ENCODE results near the gene NAV3. TPM values are rescaled to one million over a fixed set of nuclear protein-coding genes. Genes with fewer than 3 reads are reported as not detected.

NAV3 gene
- total RNA-seq, 1 experiment from 2014 or later: 3.4 TPM

- Histone ChIP-seq H3K9me2 (replicated peaks; ENCODE audit: insufficient read depth, low read length) (no peaks in the 10 kb centered on the region), H3K4me3 (ENCODE audit: low read length) (no peak overlapping the region), H3K79me2 (ENCODE audit: low read length) (no peaks in the 10 kb centered on the region), H3K4me2 (ENCODE audit: low read depth, low read length, poor library complexity, severe bottlenecking) (no peak overlapping the region), H3K36me3 (ENCODE audit: insufficient read depth, low read length) (no peaks in the 10 kb centered on the region), H3K9ac (ENCODE audit: low read length) (no peak overlapping the region), H3K4me1 (ENCODE audit: low read length) (no peaks in the 10 kb centered on the region), H2AFZ (ENCODE audit: low read length) (no peak overlapping the region), H3K9me3 (ENCODE audit: low read length) (no peaks in the 10 kb centered on the region), H4K20me1 (ENCODE audit: insufficient read depth, low read depth, low read length) (no peaks in the 10 kb centered on the region), H3K27me3 (ENCODE audit: low read length) (no peaks in the 10 kb centered on the region), H3K27ac (ENCODE audit: low read length) (no peak overlapping the region)
- DNase-seq: no peak
Measured at GRCh38 chr12:77953528-77954205, 123.0 kb downstream of the NAV3 start.

GRCh38 chr12:77954206-77954555 is 123.5 kb downstream of the NAV3 start:
- H3K9me2 ChIP-seq (replicated peaks; ENCODE audit: insufficient read depth, low read length): no peaks in the 10 kb centered on the region
- no peaks in the 10 kb centered on the region for H3K9me3 ChIP-seq (ENCODE audit: low read length)
- H3K9ac ChIP-seq (ENCODE audit: low read length): no peak overlapping the region
- DNase-seq: no peak
- no peaks in the 10 kb centered on the region for H3K27me3 ChIP-seq (ENCODE audit: low read length)
- no peaks in the 10 kb centered on the region for H4K20me1 ChIP-seq (ENCODE audit: insufficient read depth, low read depth, low read length)
- no peak overlapping the region for H2AFZ ChIP-seq (ENCODE audit: low read length)
- H3K36me3 ChIP-seq (ENCODE audit: insufficient read depth, low read length): no peaks in the 10 kb centered on the region
- no peaks in the 10 kb centered on the region for H3K4me1 ChIP-seq (ENCODE audit: low read length)
- H3K27ac ChIP-seq (ENCODE audit: low read length): no peak overlapping the region
- no peak overlapping the region for H3K4me3 ChIP-seq (ENCODE audit: low read length)
- H3K79me2 ChIP-seq (ENCODE audit: low read length): no peaks in the 10 kb centered on the region
- no peak overlapping the region for H3K4me2 ChIP-seq (ENCODE audit: low read depth, low read length, poor library complexity, severe bottlenecking)

GRCh38 chr12:77957062-77957461 is 126.4 kb downstream of the NAV3 start:
- no peaks in the 10 kb centered on the region for H3K9me3 ChIP-seq (ENCODE audit: low read length)
- H3K4me2 ChIP-seq (ENCODE audit: low read depth, low read length, poor library complexity, severe bottlenecking): no peak overlapping the region
- no peaks in the 10 kb centered on the region for H3K27me3 ChIP-seq (ENCODE audit: low read length)
- no peaks in the 10 kb centered on the region for H3K79me2 ChIP-seq (ENCODE audit: low read length)
- no peak for DNase-seq
- no peak overlapping the region for H3K9ac ChIP-seq (ENCODE audit: low read length)
- no peaks in the 10 kb centered on the region for H4K20me1 ChIP-seq (ENCODE audit: insufficient read depth, low read depth, low read length)
- H3K9me2 ChIP-seq (replicated peaks; ENCODE audit: insufficient read depth, low read length): no peaks in the 10 kb centered on the region
- H3K27ac ChIP-seq (ENCODE audit: low read length): no peak overlapping the region
- no peaks in the 10 kb centered on the region for H3K36me3 ChIP-seq (ENCODE audit: insufficient read depth, low read length)
- H3K4me1 ChIP-seq (ENCODE audit: low read length): no peaks in the 10 kb centered on the region
- no peak overlapping the region for H2AFZ ChIP-seq (ENCODE audit: low read length)
- no peak overlapping the region for H3K4me3 ChIP-seq (ENCODE audit: low read length)

GRCh38 chr12:77963576-77964178 is 133.0 kb downstream of the NAV3 start:
- Histone ChIP-seq H3K27ac (ENCODE audit: low read length) (no peak overlapping the region), H3K9me3 (ENCODE audit: low read length) (no peaks in the 10 kb centered on the region), H3K36me3 (ENCODE audit: insufficient read depth, low read length) (no peaks in the 10 kb centered on the region), H3K4me2 (ENCODE audit: low read depth, low read length, poor library complexity, severe bottlenecking) (no peak overlapping the region), H3K9ac (ENCODE audit: low read length) (no peak overlapping the region), H3K4me1 (ENCODE audit: low read length) (no peaks in the 10 kb centered on the region), H3K27me3 (ENCODE audit: low read length) (no peaks in the 10 kb centered on the region), H4K20me1 (ENCODE audit: insufficient read depth, low read depth, low read length) (no peaks in the 10 kb centered on the region), H2AFZ (ENCODE audit: low read length) (no peak overlapping the region), H3K79me2 (ENCODE audit: low read length) (no peaks in the 10 kb centered on the region), H3K4me3 (ENCODE audit: low read length) (no peak overlapping the region), H3K9me2 (replicated peaks; ENCODE audit: insufficient read depth, low read length) (no peaks in the 10 kb centered on the region)
- DNase-seq: no peak

- no peaks in the 10 kb centered on the region for H3K4me1 ChIP-seq (ENCODE audit: low read length)
- no peaks in the 10 kb centered on the region for H3K79me2 ChIP-seq (ENCODE audit: low read length)
- no peak overlapping the region for H2AFZ ChIP-seq (ENCODE audit: low read length)
- H4K20me1 ChIP-seq (ENCODE audit: insufficient read depth, low read depth, low read length): no peaks in the 10 kb centered on the region
- DNase-seq: no peak
- H3K36me3 ChIP-seq (ENCODE audit: insufficient read depth, low read length): no peaks in the 10 kb centered on the region
- H3K9me2 ChIP-seq (replicated peaks; ENCODE audit: insufficient read depth, low read length): no peaks in the 10 kb centered on the region
- H3K9ac ChIP-seq (ENCODE audit: low read length): no peak overlapping the region
- H3K4me3 ChIP-seq (ENCODE audit: low read length): no peak overlapping the region
- H3K27ac ChIP-seq (ENCODE audit: low read length): no peak overlapping the region
- H3K27me3 ChIP-seq (ENCODE audit: low read length): no peaks in the 10 kb centered on the region
- H3K4me2 ChIP-seq (ENCODE audit: low read depth, low read length, poor library complexity, severe bottlenecking): no peak overlapping the region
- no peaks in the 10 kb centered on the region for H3K9me3 ChIP-seq (ENCODE audit: low read length)
Measured at GRCh38 chr12:77965790-77966189, 135.1 kb downstream of the NAV3 start.

GRCh38 chr12:77968021-77968420 is 137.3 kb downstream of the NAV3 start:
- no peak overlapping the region for H3K27ac ChIP-seq (ENCODE audit: low read length)
- no peak for DNase-seq
- no peak overlapping the region for H3K4me3 ChIP-seq (ENCODE audit: low read length)
- H3K27me3 ChIP-seq (ENCODE audit: low read length): no peaks in the 10 kb centered on the region
- no peaks in the 10 kb centered on the region for H3K36me3 ChIP-seq (ENCODE audit: insufficient read depth, low read length)
- H3K4me1 ChIP-seq (ENCODE audit: low read length): no peaks in the 10 kb centered on the region
- H3K9ac ChIP-seq (ENCODE audit: low read length): no peak overlapping the region
- H3K9me2 ChIP-seq (replicated peaks; ENCODE audit: insufficient read depth, low read length): no peaks in the 10 kb centered on the region
- H3K79me2 ChIP-seq (ENCODE audit: low read length): no peaks in the 10 kb centered on the region
- no peak overlapping the region for H2AFZ ChIP-seq (ENCODE audit: low read length)
- no peak overlapping the region for H3K4me2 ChIP-seq (ENCODE audit: low read depth, low read length, poor library complexity, severe bottlenecking)
- no peaks in the 10 kb centered on the region for H3K9me3 ChIP-seq (ENCODE audit: low read length)
- H4K20me1 ChIP-seq (ENCODE audit: insufficient read depth, low read depth, low read length): no peaks in the 10 kb centered on the region

GRCh38 chr12:77968571-77968970 is 137.9 kb downstream of the NAV3 start:
- H3K27ac ChIP-seq (ENCODE audit: low read length): no peak overlapping the region
- no peaks in the 10 kb centered on the region for H3K4me1 ChIP-seq (ENCODE audit: low read length)
- DNase-seq: no peak
- no peak overlapping the region for H3K9ac ChIP-seq (ENCODE audit: low read length)
- no peaks in the 10 kb centered on the region for H3K27me3 ChIP-seq (ENCODE audit: low read length)
- H3K9me2 ChIP-seq (replicated peaks; ENCODE audit: insufficient read depth, low read length): no peaks in the 10 kb centered on the region
- H2AFZ ChIP-seq (ENCODE audit: low read length): no peak overlapping the region
- H3K4me2 ChIP-seq (ENCODE audit: low read depth, low read length, poor library complexity, severe bottlenecking): no peak overlapping the region
- no peaks in the 10 kb centered on the region for H3K9me3 ChIP-seq (ENCODE audit: low read length)
- H4K20me1 ChIP-seq (ENCODE audit: insufficient read depth, low read depth, low read length): no peaks in the 10 kb centered on the region
- H3K79me2 ChIP-seq (ENCODE audit: low read length): no peaks in the 10 kb centered on the region
- H3K36me3 ChIP-seq (ENCODE audit: insufficient read depth, low read length): no peaks in the 10 kb centered on the region
- no peak overlapping the region for H3K4me3 ChIP-seq (ENCODE audit: low read length)

- H3K9me3 ChIP-seq (ENCODE audit: low read length): no peaks in the 10 kb centered on the region
- H3K9ac ChIP-seq (ENCODE audit: low read length): no peak overlapping the region
- H3K4me3 ChIP-seq (ENCODE audit: low read length): no peak overlapping the region
- no peak overlapping the region for H3K27ac ChIP-seq (ENCODE audit: low read length)
- H3K4me2 ChIP-seq (ENCODE audit: low read depth, low read length, poor library complexity, severe bottlenecking): no peak overlapping the region
- H3K27me3 ChIP-seq (ENCODE audit: low read length): no peaks in the 10 kb centered on the region
- H3K36me3 ChIP-seq (ENCODE audit: insufficient read depth, low read length): no peaks in the 10 kb centered on the region
- no peaks in the 10 kb centered on the region for H3K9me2 ChIP-seq (replicated peaks; ENCODE audit: insufficient read depth, low read length)
- no peaks in the 10 kb centered on the region for H4K20me1 ChIP-seq (ENCODE audit: insufficient read depth, low read depth, low read length)
- H3K4me1 ChIP-seq (ENCODE audit: low read length): no peaks in the 10 kb centered on the region
- H3K79me2 ChIP-seq (ENCODE audit: low read length): no peaks in the 10 kb centered on the region
- no peak for DNase-seq
- H2AFZ ChIP-seq (ENCODE audit: low read length): no peak overlapping the region
Measured at GRCh38 chr12:77973579-77973978, 142.9 kb downstream of the NAV3 start.
